Right atrium auricular region (tissue), 2 donors: ENCODE results near the gene GUCY1B1. TPM values are rescaled to one million over a fixed set of nuclear protein-coding genes. Genes with fewer than 3 reads are reported as not detected.

ENCODE experiments used
- DNase-seq: peaks from one replicate; pipeline ENCODE4 v3.0.0-alpha.2; 2019; ENCODE audit warnings: low spot score
- H3K27ac ChIP-seq, 2 donors: fragments of 200-600 bp; sonication (generic); 1 replicate in 1 of 2; 2 replicates in 1 of 2; pipeline ENCODE4 v1.5.1; 2016 to 2019
- H3K27me3 ChIP-seq, 2 donors: fragments of 200-600 bp; sonication (generic); one replicate each; pipeline versions ENCODE4 v1.5.1 to v1.6.0; 2017 to 2019
- H3K36me3 ChIP-seq: fragments of 200-600 bp; sonication (generic); one replicate; pipeline ENCODE4 v1.5.1; 2016
- H3K4me1 ChIP-seq, 2 donors: fragments of 200-600 bp; sonication (generic); one replicate each; pipeline versions ENCODE4 v1.5.1 to v1.6.0; 2017 to 2019
- H3K4me3 ChIP-seq, 2 donors: fragments of 200-600 bp; sonication (generic); 1 replicate in 1 of 2; 2 replicates in 1 of 2; pipeline ENCODE4 v1.5.1; 2017 to 2019; ENCODE audit warnings: mild to moderate bottlenecking in 1 of 2, moderate library complexity in 1 of 2
- H3K9me3 ChIP-seq, 2 donors: fragments of 200-600 bp; sonication (generic); one replicate each; pipeline ENCODE4 v1.5.1; 2019
- total RNA-seq, 2 donors: library from RNA; depleted of rRNA; stranded (reverse); fragments of >200 nt; gene quantifications; one replicate each; pipeline ENCODE4 v1.1.0, GENCODE V29; 2016
- TF ChIP-seq, protein P1 (sequence below), 2 donors: fragments of 200-600 bp; sonication (generic); IDR thresholded peaks; one replicate each; pipeline ENCODE4 v1.5.1; 2019; ENCODE audit warnings: antibody characterized with exemption in 2 of 2

The GUCY1B1 gene
- total RNA-seq, 2 donors from 2014 or later: 11.3 to 15.0 TPM

DNA sequence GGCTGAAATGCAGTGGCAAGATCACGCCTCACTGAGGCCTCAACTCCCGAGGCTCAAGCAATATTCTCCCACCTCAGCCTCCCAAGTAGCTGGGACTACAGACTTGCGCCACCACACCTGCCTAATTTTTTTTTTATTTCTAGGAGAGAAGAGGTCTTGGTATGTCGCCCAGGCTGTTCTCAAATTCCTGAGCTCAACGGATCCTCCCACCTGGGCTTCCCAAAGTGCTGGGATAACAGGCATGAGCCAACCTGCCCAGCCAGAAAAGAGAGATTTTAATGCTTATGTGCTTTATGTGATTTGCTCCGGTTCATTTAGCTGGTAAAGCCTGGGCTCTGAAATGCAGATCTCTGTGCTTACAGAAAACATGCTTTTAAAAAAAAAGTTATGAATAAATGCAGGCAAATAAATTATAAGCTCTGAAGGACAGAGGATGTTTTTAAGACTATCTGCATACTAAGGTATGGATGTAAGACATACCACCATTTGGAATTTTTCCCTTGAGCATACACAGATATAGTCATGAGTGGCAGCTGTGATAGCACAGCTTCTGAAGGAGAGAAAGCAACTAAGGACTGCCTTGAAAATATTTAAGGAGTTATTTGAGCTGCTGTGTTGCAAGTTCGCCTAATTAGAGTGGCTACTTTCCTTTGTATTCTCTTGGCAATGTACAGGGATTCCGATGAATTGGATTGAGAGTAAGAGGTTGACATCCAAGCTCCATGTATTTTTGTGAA lies 13.8 kb downstream of the GUCY1B1 start:
- no peak overlapping the region for H3K27ac ChIP-seq

DNA sequence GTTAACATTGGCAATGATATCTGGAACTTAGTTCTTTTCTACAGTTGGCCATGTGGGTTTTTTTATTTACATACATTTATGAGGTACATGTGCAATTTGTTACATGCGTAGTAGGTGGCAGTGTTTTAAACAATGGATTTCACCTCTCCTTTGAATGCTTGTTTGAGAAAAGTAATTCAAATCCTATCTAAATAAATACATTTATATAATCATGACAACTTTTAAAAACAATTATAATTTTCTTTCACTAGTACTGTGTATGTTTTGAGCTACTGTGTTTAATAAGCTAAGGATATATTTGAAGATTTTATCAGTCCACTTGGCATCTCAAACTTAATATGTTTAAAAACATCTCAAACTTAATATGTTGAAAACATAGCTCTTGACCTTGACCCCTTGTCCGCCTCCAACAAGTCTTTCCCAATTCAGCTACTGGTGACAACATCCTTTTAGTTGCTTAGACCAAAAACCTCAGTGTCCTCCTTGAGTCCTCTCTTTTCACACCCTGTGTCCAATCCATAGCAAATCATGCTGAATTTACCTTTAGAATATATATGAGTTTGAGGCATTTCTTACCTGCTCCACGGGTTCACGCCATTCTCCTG lies 14.5 kb downstream of the GUCY1B1 start:
- Histone ChIP-seq H3K9me3 (no peaks in the 10 kb centered on the region), H3K27ac (no peak overlapping the region), H3K36me3 (no peaks in the 10 kb centered on the region), H3K27me3 (no peaks in the 10 kb centered on the region), H3K4me1 (peaks cover 0 to 4% of the 10 kb centered on the region in 2 donors), H3K4me3 (no peak overlapping the region)
- no peak for DNase-seq
- TF ChIP-seq, protein P1, sequence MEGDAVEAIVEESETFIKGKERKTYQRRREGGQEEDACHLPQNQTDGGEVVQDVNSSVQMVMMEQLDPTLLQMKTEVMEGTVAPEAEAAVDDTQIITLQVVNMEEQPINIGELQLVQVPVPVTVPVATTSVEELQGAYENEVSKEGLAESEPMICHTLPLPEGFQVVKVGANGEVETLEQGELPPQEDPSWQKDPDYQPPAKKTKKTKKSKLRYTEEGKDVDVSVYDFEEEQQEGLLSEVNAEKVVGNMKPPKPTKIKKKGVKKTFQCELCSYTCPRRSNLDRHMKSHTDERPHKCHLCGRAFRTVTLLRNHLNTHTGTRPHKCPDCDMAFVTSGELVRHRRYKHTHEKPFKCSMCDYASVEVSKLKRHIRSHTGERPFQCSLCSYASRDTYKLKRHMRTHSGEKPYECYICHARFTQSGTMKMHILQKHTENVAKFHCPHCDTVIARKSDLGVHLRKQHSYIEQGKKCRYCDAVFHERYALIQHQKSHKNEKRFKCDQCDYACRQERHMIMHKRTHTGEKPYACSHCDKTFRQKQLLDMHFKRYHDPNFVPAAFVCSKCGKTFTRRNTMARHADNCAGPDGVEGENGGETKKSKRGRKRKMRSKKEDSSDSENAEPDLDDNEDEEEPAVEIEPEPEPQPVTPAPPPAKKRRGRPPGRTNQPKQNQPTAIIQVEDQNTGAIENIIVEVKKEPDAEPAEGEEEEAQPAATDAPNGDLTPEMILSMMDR (IDR thresholded peaks at IDR 0.05): no peak

More for the DNA sequence above, 13.8 kb downstream of the GUCY1B1 start:
- Histone ChIP-seq H3K36me3 (no peaks in the 10 kb centered on the region), H3K27me3 (no peaks in the 10 kb centered on the region), H3K4me3 (no peak overlapping the region), H3K4me1 (no peaks in the 10 kb centered on the region), H3K9me3 (no peaks in the 10 kb centered on the region)
- DNase-seq: no peak
- TF ChIP-seq, protein P1 (IDR thresholded peaks at IDR 0.05): no peak

DNA sequence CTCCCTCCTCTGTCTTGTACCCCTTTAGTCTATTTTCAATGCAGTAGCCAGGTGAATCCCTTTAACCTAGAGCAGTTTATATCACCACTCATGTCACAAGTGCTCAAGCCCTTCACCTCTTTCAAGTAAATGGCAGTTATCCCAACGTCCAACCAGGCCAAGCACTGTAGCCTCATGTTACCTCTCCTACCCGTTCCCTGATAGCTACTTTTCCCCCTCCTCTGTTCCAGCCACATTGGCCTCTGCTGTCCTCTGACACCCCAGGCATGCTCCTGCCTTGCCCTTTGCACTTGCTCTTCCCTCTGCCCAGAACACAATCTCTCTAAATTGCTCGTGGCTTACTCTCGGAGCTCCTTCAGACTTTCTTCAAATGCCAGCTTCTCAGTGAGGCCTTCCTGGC lies 15.2 kb downstream of the GUCY1B1 start:
- no peak overlapping the region for H3K27ac ChIP-seq
- H3K4me3 ChIP-seq: no peak overlapping the region
- no peak for DNase-seq
- no peaks in the 10 kb centered on the region for H3K27me3 ChIP-seq
- TF ChIP-seq, protein P1 (IDR thresholded peaks at IDR 0.05): no peak
- peaks cover 0 to 8% of the 10 kb centered on the region in 2 donors for H3K4me1 ChIP-seq
- no peaks in the 10 kb centered on the region for H3K36me3 ChIP-seq
- H3K9me3 ChIP-seq: no peaks in the 10 kb centered on the region

DNA sequence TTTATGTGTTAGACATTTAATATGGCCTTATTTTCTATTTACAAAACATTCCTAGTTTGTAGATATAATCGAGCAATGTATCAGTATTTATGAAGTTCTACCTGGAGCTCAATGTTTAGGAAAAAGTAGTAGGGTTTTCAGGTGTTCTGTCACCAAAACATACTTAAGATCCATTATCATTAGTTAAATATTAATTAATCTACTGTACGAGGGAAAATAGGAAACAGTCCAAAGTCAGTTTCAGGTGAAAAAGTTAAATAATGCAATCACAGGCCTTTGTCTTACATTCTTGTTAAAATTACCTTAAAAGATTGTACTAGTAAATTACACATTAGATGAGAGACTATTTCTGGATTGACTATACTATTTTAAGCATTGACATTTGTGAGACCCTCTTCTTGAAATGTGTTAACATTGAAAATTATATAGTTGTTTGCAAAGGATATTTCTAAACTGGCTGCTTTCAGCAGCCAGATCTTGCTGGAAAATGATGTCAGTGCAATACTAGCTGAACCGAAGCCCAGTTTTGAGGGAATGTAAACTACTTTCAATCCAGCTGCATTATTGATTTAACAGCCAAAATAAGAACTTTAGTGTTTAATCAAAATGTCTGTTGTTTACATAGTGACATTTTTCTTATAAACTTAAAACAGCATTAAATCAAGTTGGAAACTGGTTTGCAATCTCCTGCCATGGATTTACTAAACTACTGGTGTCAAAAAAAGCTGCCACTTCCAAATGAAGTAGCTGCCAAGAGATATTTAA lies 19.3 kb downstream of the GUCY1B1 start:
- Histone ChIP-seq H3K27me3 (no peaks in the 10 kb centered on the region), H3K36me3 (no peaks in the 10 kb centered on the region), H3K27ac (peak overlapping the region in 1 of 2 donors; percentile 13), H3K4me3 (no peak overlapping the region), H3K4me1 (peaks cover 0 to 8% of the 10 kb centered on the region in 2 donors), H3K9me3 (no peaks in the 10 kb centered on the region)
- TF ChIP-seq, protein P1 (IDR thresholded peaks at IDR 0.05): no peak
- DNase-seq: no peak

DNA sequence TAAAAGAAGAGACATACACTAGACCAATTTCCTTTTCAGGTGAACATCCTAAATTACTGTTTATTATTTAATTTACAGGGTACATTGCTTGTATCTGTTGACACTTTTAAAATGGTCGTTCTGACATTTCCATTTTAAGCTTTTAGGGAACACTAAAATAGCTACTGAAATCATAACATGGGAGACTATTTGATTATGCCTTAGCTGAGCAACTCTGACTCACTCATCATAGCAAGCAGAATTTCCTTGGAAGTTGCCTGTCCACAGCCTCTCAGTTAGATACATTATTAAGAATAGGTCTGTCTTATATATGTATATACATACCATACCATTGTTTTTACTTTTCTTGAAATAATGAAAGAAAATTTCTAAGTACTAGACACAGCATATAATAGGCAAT lies 22.0 kb downstream of the GUCY1B1 start:
- Histone ChIP-seq H3K4me1 (peaks cover 0 to 8% of the 10 kb centered on the region in 2 donors), H3K36me3 (no peaks in the 10 kb centered on the region), H3K9me3 (no peaks in the 10 kb centered on the region), H3K4me3 (no peak overlapping the region), H3K27me3 (no peaks in the 10 kb centered on the region), H3K27ac (no peak overlapping the region)
- TF ChIP-seq, protein P1 (IDR thresholded peaks at IDR 0.05): no peak
- DNase-seq: no peak
